Right atrium auricular region (tissue), 2 donors: ENCODE results near the gene CAND2. TPM values are rescaled to one million over a fixed set of nuclear protein-coding genes. Genes with fewer than 3 reads are reported as not detected.
A peak's percentile ranks its signal among the peaks of the same experiment; 100 is the strongest.

Experiments
- DNase-seq: peaks from one replicate; pipeline ENCODE4 v3.0.0-alpha.2; 2019; ENCODE audit warnings: low spot score
- H3K27ac ChIP-seq, 2 donors: fragments of 200-600 bp; sonication (generic); 1 replicate in 1 of 2; 2 replicates in 1 of 2; pipeline ENCODE4 v1.5.1; 2016 to 2019
- H3K27me3 ChIP-seq, 2 donors: fragments of 200-600 bp; sonication (generic); one replicate each; pipeline versions ENCODE4 v1.5.1 to v1.6.0; 2017 to 2019
- H3K36me3 ChIP-seq: fragments of 200-600 bp; sonication (generic); one replicate; pipeline ENCODE4 v1.5.1; 2016
- H3K4me1 ChIP-seq, 2 donors: fragments of 200-600 bp; sonication (generic); one replicate each; pipeline versions ENCODE4 v1.5.1 to v1.6.0; 2017 to 2019
- H3K4me3 ChIP-seq, 2 donors: fragments of 200-600 bp; sonication (generic); 1 replicate in 1 of 2; 2 replicates in 1 of 2; pipeline ENCODE4 v1.5.1; 2017 to 2019; ENCODE audit warnings: mild to moderate bottlenecking in 1 of 2, moderate library complexity in 1 of 2
- H3K9me3 ChIP-seq, 2 donors: fragments of 200-600 bp; sonication (generic); one replicate each; pipeline ENCODE4 v1.5.1; 2019
- CTCF ChIP-seq, 2 donors: fragments of 200-600 bp; sonication (generic); IDR thresholded peaks; one replicate each; pipeline ENCODE4 v1.5.1; 2019; ENCODE audit warnings: antibody characterized with exemption in 2 of 2
- total RNA-seq, 2 donors: library from RNA; depleted of rRNA; stranded (reverse); fragments of >200 nt; gene quantifications; one replicate each; pipeline ENCODE4 v1.1.0, GENCODE V29; 2016

Gene CAND2
- total RNA-seq, 2 donors from 2014 or later: 45.2 to 77.4 TPM

- no peak for TF ChIP-seq CTCF (IDR thresholded peaks at IDR 0.05)
- peak overlapping the region; percentile 74 to 76 for H3K27ac ChIP-seq
- H3K9me3 ChIP-seq: no peaks in the 10 kb centered on the region
- no peak for DNase-seq
- H3K27me3 ChIP-seq: no peaks in the 10 kb centered on the region
- no peak overlapping the region for H3K4me3 ChIP-seq
- H3K36me3 ChIP-seq: no peaks in the 10 kb centered on the region
- peaks cover 0 to 17% of the 10 kb centered on the region in 2 donors for H3K4me1 ChIP-seq
These were observed 44.4 kb upstream of the CAND2 start for GRCh38 chr3:12752102-12752501.

GRCh38 chr3:12752809-12753208, 43.7 kb upstream of the CAND2 start:
- Histone ChIP-seq H3K4me3 (no peak overlapping the region), H3K9me3 (no peaks in the 10 kb centered on the region), H3K36me3 (no peaks in the 10 kb centered on the region), H3K4me1 (peaks cover 0 to 18% of the 10 kb centered on the region in 2 donors), H3K27me3 (no peaks in the 10 kb centered on the region), H3K27ac (peak overlapping the region; percentile 74 to 76)
- TF ChIP-seq CTCF (IDR thresholded peaks at IDR 0.05): no peak
- DNase-seq: no peak

- Histone ChIP-seq H3K9me3 (no peaks in the 10 kb centered on the region), H3K36me3 (no peaks in the 10 kb centered on the region), H3K27ac (peak overlapping the region in 1 of 2 donors; percentile 36), H3K4me3 (no peak overlapping the region), H3K4me1 (peaks cover 0 to 24% of the 10 kb centered on the region in 2 donors), H3K27me3 (no peaks in the 10 kb centered on the region)
- DNase-seq: no peak
- no peak for TF ChIP-seq CTCF (IDR thresholded peaks at IDR 0.05)
These were observed 43.0 kb upstream of the CAND2 start for GRCh38 chr3:12753275-12754028.

DNA sequence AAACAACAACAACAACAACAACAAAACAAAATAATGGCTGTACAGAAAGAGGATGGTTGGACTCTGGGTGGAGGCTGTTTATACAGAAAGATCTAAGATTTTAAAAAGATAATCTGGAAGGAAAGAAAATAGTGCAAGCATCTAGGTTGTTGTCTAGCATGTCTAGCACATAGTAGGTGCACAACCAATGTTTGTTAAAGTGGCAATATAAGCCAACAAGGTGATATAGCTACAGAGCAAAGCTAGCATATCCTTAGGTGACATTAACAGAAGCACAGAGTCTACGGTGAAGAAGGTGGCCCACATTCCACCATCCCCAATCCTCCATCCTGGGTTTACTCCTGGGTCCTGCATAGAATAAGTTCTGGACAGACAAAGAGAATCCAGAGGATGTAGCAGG, 42.2 kb upstream of the CAND2 start:
- Histone ChIP-seq H3K27ac (no peak overlapping the region), H3K4me3 (no peak overlapping the region), H3K9me3 (no peaks in the 10 kb centered on the region), H3K36me3 (no peaks in the 10 kb centered on the region), H3K4me1 (peaks cover 0 to 33% of the 10 kb centered on the region in 2 donors), H3K27me3 (no peaks in the 10 kb centered on the region)
- no peak for TF ChIP-seq CTCF (IDR thresholded peaks at IDR 0.05)
- no peak for DNase-seq

DNA sequence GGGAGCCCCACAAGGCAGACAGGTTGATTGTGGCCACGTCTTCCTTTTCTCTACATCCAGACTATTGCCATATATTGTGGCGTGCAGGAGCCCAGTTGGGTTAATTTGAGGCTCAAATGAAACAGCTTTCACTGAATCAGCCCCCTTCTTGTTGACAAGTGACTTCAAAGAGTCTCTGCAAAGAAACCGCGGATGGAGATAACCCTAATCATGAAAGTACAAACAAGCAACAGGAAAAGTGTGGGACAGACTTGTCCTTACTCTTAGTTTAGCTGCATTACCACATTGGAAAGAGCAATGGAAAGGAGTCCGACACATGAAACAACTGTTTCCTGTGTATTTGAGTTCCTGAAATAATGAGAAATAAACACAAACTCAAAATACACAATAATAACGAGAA, 40.7 kb upstream of the CAND2 start:
- no peak overlapping the region for H3K4me3 ChIP-seq
- DNase-seq: no peak
- H3K36me3 ChIP-seq: no peaks in the 10 kb centered on the region
- H3K9me3 ChIP-seq: no peaks in the 10 kb centered on the region
- no peak for TF ChIP-seq CTCF (IDR thresholded peaks at IDR 0.05)
- H3K27me3 ChIP-seq: no peaks in the 10 kb centered on the region
- H3K4me1 ChIP-seq: peaks cover 0 to 32% of the 10 kb centered on the region in 2 donors
- H3K27ac ChIP-seq: no peak overlapping the region

DNA sequence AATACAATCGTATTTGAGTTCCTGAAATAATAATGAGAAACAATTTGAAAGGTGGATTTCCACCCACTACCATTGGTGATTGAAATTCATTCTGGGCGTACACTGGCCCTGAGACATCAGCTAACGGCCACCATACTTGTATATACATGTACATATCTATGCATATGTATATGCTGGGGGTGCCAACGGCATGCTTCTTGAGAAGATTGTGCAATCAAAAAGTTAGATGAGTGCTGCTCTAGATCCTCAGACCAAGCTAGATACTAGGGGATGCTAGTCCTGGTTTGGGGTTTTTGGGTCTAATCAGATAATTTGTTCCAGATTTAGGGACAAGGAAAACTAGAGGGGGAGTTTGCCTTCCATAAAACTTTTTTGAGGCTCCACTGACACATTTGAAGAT, 40.3 kb upstream of the CAND2 start:
- Histone ChIP-seq H3K9me3 (no peaks in the 10 kb centered on the region), H3K36me3 (no peaks in the 10 kb centered on the region), H3K4me1 (peaks cover 0 to 28% of the 10 kb centered on the region in 2 donors), H3K27me3 (no peaks in the 10 kb centered on the region), H3K27ac (no peak overlapping the region), H3K4me3 (no peak overlapping the region)
- TF ChIP-seq CTCF (IDR thresholded peaks at IDR 0.05): no peak
- no peak for DNase-seq
